Gastroesophageal sphincter (tissue), 3 donors: ENCODE results near the gene RAB25.

Source experiments
- EP300 ChIP-seq: sonication (generic); formaldehyde crosslinking; IDR thresholded peaks from one replicate; pipeline ENCODE4 v1.6.1; 2017; ENCODE audit warnings: antibody characterized with exemption, mild to moderate bottlenecking
- POLR2A ChIP-seq, 2 donors: fragments of 450-650 bp; IDR thresholded peaks; one replicate each; pipeline ENCODE4 v1.6.1; 2017; ENCODE audit warnings: antibody characterized with exemption in 2 of 2, mild to moderate bottlenecking in 2 of 2, moderate library complexity in 1 of 2
- POLR2AphosphoS5 ChIP-seq: sonication (generic); formaldehyde crosslinking; IDR thresholded peaks from one replicate; pipeline ENCODE4 v1.6.1; 2017; ENCODE audit warnings: antibody characterized with exemption
- TF ChIP-seq, protein P1 (sequence below), 4 experiments: fragments of 200-600 bp in 2 of 4; fragments of 450-650 bp in 2 of 4; sonication (generic) in 1 of 4; IDR thresholded peaks; one replicate each; pipeline ENCODE4 v1.5.1; 2017 to 2019; ENCODE audit warnings: antibody characterized with exemption in 4 of 4, mild to moderate bottlenecking in 2 of 4, moderate library complexity in 2 of 4

DNA sequence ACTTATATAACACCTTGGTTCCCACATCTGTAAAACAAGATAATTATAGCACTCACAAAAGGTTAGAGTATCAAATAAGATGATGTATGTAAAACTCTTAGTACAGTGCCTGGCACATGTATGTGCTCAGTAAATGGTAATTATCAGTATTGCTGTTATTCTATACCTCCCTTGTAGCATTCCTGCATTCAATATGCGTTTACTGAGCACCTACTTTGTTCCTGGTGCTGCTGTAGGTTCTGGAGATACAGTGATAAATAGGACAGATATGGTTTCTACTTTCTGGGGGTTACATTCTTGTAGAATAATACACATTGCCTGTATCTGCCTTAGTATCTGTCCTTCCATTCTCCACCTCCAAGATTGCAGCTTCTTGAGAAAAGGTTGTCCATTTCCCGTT, 39.0 kb upstream of the RAB25 start:
- TF ChIP-seq, protein P1, sequence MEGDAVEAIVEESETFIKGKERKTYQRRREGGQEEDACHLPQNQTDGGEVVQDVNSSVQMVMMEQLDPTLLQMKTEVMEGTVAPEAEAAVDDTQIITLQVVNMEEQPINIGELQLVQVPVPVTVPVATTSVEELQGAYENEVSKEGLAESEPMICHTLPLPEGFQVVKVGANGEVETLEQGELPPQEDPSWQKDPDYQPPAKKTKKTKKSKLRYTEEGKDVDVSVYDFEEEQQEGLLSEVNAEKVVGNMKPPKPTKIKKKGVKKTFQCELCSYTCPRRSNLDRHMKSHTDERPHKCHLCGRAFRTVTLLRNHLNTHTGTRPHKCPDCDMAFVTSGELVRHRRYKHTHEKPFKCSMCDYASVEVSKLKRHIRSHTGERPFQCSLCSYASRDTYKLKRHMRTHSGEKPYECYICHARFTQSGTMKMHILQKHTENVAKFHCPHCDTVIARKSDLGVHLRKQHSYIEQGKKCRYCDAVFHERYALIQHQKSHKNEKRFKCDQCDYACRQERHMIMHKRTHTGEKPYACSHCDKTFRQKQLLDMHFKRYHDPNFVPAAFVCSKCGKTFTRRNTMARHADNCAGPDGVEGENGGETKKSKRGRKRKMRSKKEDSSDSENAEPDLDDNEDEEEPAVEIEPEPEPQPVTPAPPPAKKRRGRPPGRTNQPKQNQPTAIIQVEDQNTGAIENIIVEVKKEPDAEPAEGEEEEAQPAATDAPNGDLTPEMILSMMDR (IDR thresholded peaks at IDR 0.05): no peak
- TF ChIP-seq POLR2A (IDR thresholded peaks at IDR 0.05) (no peak), EP300 (no peak), POLR2AphosphoS5 (no peak)
